Endothelial cell of umbilical vein (primary cell): ENCODE results near the gene GADL1.

Source experiments
- EZH2 ChIP-seq: IDR thresholded peaks from 2 replicates; pipeline ENCODE4 v1.6.1; 2012; ENCODE audit warnings: borderline replicate concordance, low read depth, mild to moderate bottlenecking, moderate library complexity, low read length, inconsistent platforms; ENCODE audit not compliant: severe bottlenecking
- POLR2A ChIP-seq: IDR thresholded peaks from 2 replicates; pipeline ENCODE4 v1.6.1; 2012; ENCODE audit warnings: low read depth, mild to moderate bottlenecking, control low read depth, low read length

- TF ChIP-seq EZH2 (no peak), POLR2A (no peak)
Measured at GRCh38 chr3:30793740-30794139, 100.7 kb downstream of the GADL1 start.
